Stimulated activated CD8-positive, alpha-beta memory T cell treated with anti-CD3 and anti-CD28 coated beads, Interleukin-12 subunit alpha, Interleukin-12 subunit beta, amount 100 ng/mL, for 4 hours (primary cell): ENCODE data around the gene PSG1.
"Not testable (repeated sequence)": the region's sequence is repeated elsewhere in the genome, so short reads cannot be mapped to it uniquely, and the experiment has no call there.

ENCODE experiments used
- DNase-seq: peaks from one replicate; pipeline ENCODE4 v3.0.0-alpha.2; 2020; ENCODE audit warnings: low read depth

Gene PSG1

GRCh38 chr19:42879613-42880012, at the start of gene PSG1:
Gene PSG1 (minus strand): TSS chr19:42879713. CDS start chr19:42879581, 132 bp downstream.
- no peak for DNase-seq

- no peak for DNase-seq
Observed at GRCh38 chr19:42928896-42929295, 49.4 kb upstream of the PSG1 start.

GRCh38 chr19:42926781-42927180, 47.3 kb upstream of the PSG1 start:
- DNase-seq = no peak

- not testable (repeated sequence) for DNase-seq
Observed at GRCh38 chr19:42923106-42923505, 43.6 kb upstream of the PSG1 start.

GRCh38 chr19:42920971-42921370, 41.5 kb upstream of the PSG1 start:
- not testable (repeated sequence) for DNase-seq

- DNase-seq = no peak
Observed at GRCh38 chr19:42919757-42920079, 40.2 kb upstream of the PSG1 start.

- not testable (repeated sequence) for DNase-seq
Observed at GRCh38 chr19:42919070-42919756, 39.7 kb upstream of the PSG1 start.

- not testable (repeated sequence) for DNase-seq
Observed at GRCh38 chr19:42918377-42919069, 39.0 kb upstream of the PSG1 start.

GRCh38 chr19:42917634-42918033, 38.1 kb upstream of the PSG1 start, which contains the start of gene PSG6:
Gene PSG6 (minus strand): TSS chr19:42917894. CDS start chr19:42917792, 102 bp downstream.
- DNase-seq = not testable (repeated sequence)

GRCh38 chr19:42916931-42917330, 37.4 kb upstream of the PSG1 start:
- DNase-seq = not testable (repeated sequence)

- DNase-seq = not testable (repeated sequence)
Observed at GRCh38 chr19:42913516-42913915, 34.0 kb upstream of the PSG1 start.

- DNase-seq = not testable (repeated sequence)
Observed at GRCh38 chr19:42912941-42913340, 33.4 kb upstream of the PSG1 start.

GRCh38 chr19:42911731-42912130, 32.2 kb upstream of the PSG1 start:
- not testable (repeated sequence) for DNase-seq

GRCh38 chr19:42906162-42906561, 26.6 kb upstream of the PSG1 start:
- DNase-seq = not testable (repeated sequence)

GRCh38 chr19:42900561-42900960, 21.0 kb upstream of the PSG1 start:
- DNase-seq = not testable (repeated sequence)

GRCh38 chr19:42899674-42900073, 20.2 kb upstream of the PSG1 start:
- not testable (repeated sequence) for DNase-seq

GRCh38 chr19:42899110-42899509, 19.6 kb upstream of the PSG1 start:
- DNase-seq = not testable (repeated sequence)

- DNase-seq = not testable (repeated sequence)
Observed at GRCh38 chr19:42898656-42899055, 19.1 kb upstream of the PSG1 start.

- DNase-seq = not testable (repeated sequence)
Observed at GRCh38 chr19:42897729-42898128, 18.2 kb upstream of the PSG1 start.

GRCh38 chr19:42890446-42890845, 10.9 kb upstream of the PSG1 start:
- not testable (repeated sequence) for DNase-seq

- not testable (repeated sequence) for DNase-seq
Observed at GRCh38 chr19:42887876-42888445, 8.4 kb upstream of the PSG1 start.

GRCh38 chr19:42882730-42883129, 3.2 kb upstream of the PSG1 start:
- DNase-seq = not testable (repeated sequence)

- not testable (repeated sequence) for DNase-seq
Observed at GRCh38 chr19:42882010-42882409, 2.5 kb upstream of the PSG1 start.
